GM12878 (cell line): ENCODE results near the gene GBP2. TPM values are rescaled to one million over a fixed set of nuclear protein-coding genes. Genes with fewer than 3 reads are reported as not detected.

Experiments
- ATAC-seq: fragments of 200-7000 bp; cut with Tn5 transposase; 3 replicates; pipeline ENCODE4 v1.9.1; 2020; ENCODE audit warnings: mild to moderate bottlenecking, moderate library complexity
- BruUV-seq: library from RNA; stranded (reverse); fragments of 400-500 nt; replicated peaks from 2 replicates; lab custom pipeline; 2021; lab: Mats Ljungman, UMichigan
- CTCF ChIA-PET: fragments of 300-600 bp; sonication (Branson Sonifier 250); formaldehyde crosslinking; extraction: SDS; loops from one replicate; lab custom pipeline; 2021; ENCODE audit warnings: inconsistent platforms; lab: Yijun Ruan, JAX
- POLR2A ChIA-PET: fragments of 350-600 bp; formaldehyde crosslinking; extraction: SDS; loops from one replicate; lab custom pipeline; 2021; ENCODE audit warnings: inconsistent platforms; lab: Charles Lee
- RAD21 ChIA-PET: fragments of 300-600 bp; sonication (Branson Sonifier 250); formaldehyde crosslinking; loops from one replicate; lab custom pipeline; 2023; ENCODE audit warnings: antibody characterized with exemption; ENCODE audit not compliant: unreplicated experiment; lab: Charles Lee
- SMC1A ChIA-PET: fragments of 300-600 bp; sonication (Branson Sonifier 250); formaldehyde crosslinking; loops from one replicate; lab custom pipeline; 2023; ENCODE audit not compliant: unreplicated experiment, uncharacterized antibody; lab: Charles Lee
- DNase-seq: peaks from one replicate; pipeline ENCODE4 v3.0.0-alpha.2; 2011; ENCODE audit warnings: low read depth, low spot score
- FAIRE-seq: peaks from 3 replicates; lab custom pipeline; 2011; peaks lifted over from hg19 to GRCh38; lab: Jason Lieb, UNC
- H2AFZ ChIP-seq: 2 replicates; pipeline ENCODE4 v1.6.0; 2011; ENCODE audit warnings: low read depth, low read length, control low read depth; ENCODE audit not compliant: control insufficient read depth
- H3K27ac ChIP-seq: 2 replicates; pipeline ENCODE4 v1.5.1; 2011; ENCODE audit warnings: control low read depth; ENCODE audit not compliant: control insufficient read depth, insufficient read depth
- H3K27me3 ChIP-seq, 2 experiments: replicated peaks in 1 of 2; 2 replicates each; pipeline versions ENCODE4 v1.6.0 to v1.6.1; 2011; ENCODE audit warnings: low read length in 1 of 2; ENCODE audit not compliant: control insufficient read depth in 2 of 2, insufficient read depth in 2 of 2
- H3K36me3 ChIP-seq, 2 experiments: 2 replicates each; pipeline ENCODE4 v1.5.1; 2011; ENCODE audit warnings: low read length in 1 of 2; ENCODE audit not compliant: control insufficient read depth in 2 of 2, insufficient read depth in 2 of 2
- H3K4me1 ChIP-seq: 2 replicates; pipeline ENCODE4 v1.6.1; 2011; ENCODE audit warnings: mild to moderate bottlenecking, low read length, moderate library complexity, mixed read lengths; ENCODE audit not compliant: control insufficient read depth, insufficient read depth
- H3K4me2 ChIP-seq: 2 replicates; pipeline ENCODE4 v1.6.0; 2011; ENCODE audit warnings: control low read depth; ENCODE audit not compliant: control insufficient read depth, insufficient read depth
- H3K4me3 ChIP-seq: fragments of 200-600 bp; sonication (generic); 2 replicates; pipeline ENCODE4 v1.5.1; 2016
- H3K79me2 ChIP-seq: 2 replicates; pipeline ENCODE4 v1.6.0; 2011; ENCODE audit warnings: low read length; ENCODE audit not compliant: control insufficient read depth, insufficient read depth
- H3K9ac ChIP-seq: 2 replicates; pipeline ENCODE4 v1.8.0; 2011; ENCODE audit warnings: low read length, control low read depth, mixed read lengths; ENCODE audit not compliant: control insufficient read depth, insufficient read depth
- H3K9me3 ChIP-seq: replicated peaks from 3 replicates; pipeline ENCODE4 v1.5.1; 2011; ENCODE audit warnings: mild to moderate bottlenecking, low read length; ENCODE audit not compliant: control insufficient read depth, insufficient read depth
- H4K20me1 ChIP-seq: 2 replicates; pipeline ENCODE4 v1.6.0; 2011; ENCODE audit not compliant: control insufficient read depth, insufficient read depth
- CBX3 ChIP-seq: fragments of 200-600 bp; sonication (generic); IDR thresholded peaks from 2 replicates; pipeline ENCODE4 v1.6.1; 2016; ENCODE audit warnings: low read depth, borderline replicate concordance
- CEBPB ChIP-seq, 2 experiments: fragments of 150-350 bp in 1 of 2; IDR thresholded peaks; 2 replicates each; pipeline ENCODE4 v1.6.1; 2012 to 2014; ENCODE audit warnings: low read depth in 2 of 2, low read length in 2 of 2, borderline replicate concordance in 1 of 2, inconsistent platforms in 1 of 2
- CHD1 ChIP-seq: IDR thresholded peaks from 2 replicates; pipeline ENCODE4 v1.6.1; 2012; ENCODE audit warnings: low read depth, low read length, improper control_type of control experiment
- EED ChIP-seq: sonication (generic); IDR thresholded peaks from 2 replicates; pipeline ENCODE4 v1.6.1; 2016; ENCODE audit warnings: antibody characterized with exemption, low read depth
- POLR2AphosphoS5 ChIP-seq: IDR thresholded peaks from 2 replicates; pipeline ENCODE4 v1.6.1; 2011; ENCODE audit warnings: mild to moderate bottlenecking, low read length, inconsistent platforms
- RELA ChIP-seq: fragments of 450-650 bp; IDR thresholded peaks from 2 replicates; pipeline ENCODE4 v1.8.0; 2014; ENCODE audit warnings: borderline replicate concordance; ENCODE audit not compliant: partially characterized antibody
- SMAD5 ChIP-seq: IDR thresholded peaks from 2 replicates; pipeline ENCODE4 v1.6.1; 2016; ENCODE audit warnings: antibody characterized with exemption, low read depth
- SMC3 ChIP-seq: IDR thresholded peaks from 2 replicates; pipeline ENCODE4 v1.6.1; 2011; ENCODE audit warnings: low read length, improper control_type of control experiment, borderline replicate concordance
- TCF3 ChIP-seq: IDR thresholded peaks from 2 replicates; pipeline ENCODE4 v1.6.1; 2012; ENCODE audit warnings: low read depth, mild to moderate bottlenecking, low read length, borderline replicate concordance; ENCODE audit not compliant: insufficient read depth
- YBX1 ChIP-seq: fragments of 450-650 bp; IDR thresholded peaks from 2 replicates; pipeline ENCODE4 v1.6.1; 2016; ENCODE audit warnings: antibody characterized with exemption
- ZNF207 ChIP-seq: fragments of 450-650 bp; IDR thresholded peaks from 2 replicates; pipeline ENCODE4 v1.6.1; 2014; ENCODE audit warnings: antibody characterized with exemption, mild to moderate bottlenecking, borderline replicate concordance
- ZNF687 ChIP-seq: fragments of 450-650 bp; IDR thresholded peaks from 2 replicates; pipeline ENCODE4 v1.6.1; 2017; ENCODE audit warnings: mild to moderate bottlenecking, moderate library complexity
- WGBS: methylation state at CpG from one replicate; pipeline ENCODE4 v1.1.6; 2016; ENCODE audit warnings: low lambda C conversion rate; ENCODE audit not compliant: insufficient replicate concordance, insufficient coverage; ENCODE audit errors: missing lambda C conversion rate; 5-methylcytosine and 5-hydroxymethylcytosine counted together
- in situ Hi-C: fragments of 300-500 bp; cut with MboI; formaldehyde crosslinking; loops from 9 replicates; pipeline ENCODE4 v1.14.3; 2018; ENCODE audit warnings: mixed read lengths
- intact Hi-C: fragments of 100-400 bp; cut with micrococcal nuclease; formaldehyde crosslinking; loops from one replicate; pipeline ENCODE4 v1.14.2; 2022; ENCODE audit not compliant: unreplicated experiment
- polyA plus RNA-seq, 11 experiments: library from polyadenylated mRNA; depleted of rRNA in 4 of 11; unstranded in 6 of 11; stranded (reverse) in 5 of 11; fragments of >200 nt; fragmentation: Nextera tagmentation in 4 of 11; fragmentation: Illumina TruSeq in 1 of 11; extraction: Ambion mirVana in 4 of 11; extraction: Trizol in 1 of 11; gene quantifications; 1 replicate in 1 of 11; 2 replicates in 10 of 11; pipeline versions ENCODE4 v1.2.1 to v1.2.3, GENCODE V29; 2011 to 2016; ENCODE audit warnings: inconsistent platforms in 2 of 11, missing spikeins in 2 of 11, low read depth in 1 of 11
- total RNA-seq, 4 experiments: library from RNA; depleted of rRNA in 3 of 4; stranded (reverse); fragments of >200 nt in 3 of 4; fragmentation: Illumina TruSeq in 1 of 4; extraction: Trizol in 1 of 4; gene quantifications; 2 replicates each; pipeline versions ENCODE4 v1.2.1 to v1.2.3, GENCODE V29; 2013 to 2021

The GBP2 gene
- total and polyA plus RNA-seq, 10 of the 15 experiments (the other 5 are each of a cell fraction or from before 2014, with no cell fraction given): 1.6 to 5.9 (median 3.2) TPM

- Histone ChIP-seq H3K9ac (no peak overlapping the region), H3K27me3 (no peaks in the 10 kb centered on the region), H3K27ac (no peak overlapping the region), H3K9me3 (no peaks in the 10 kb centered on the region), H4K20me1 (no peaks in the 10 kb centered on the region), H3K36me3 (no peaks in the 10 kb centered on the region), H2AFZ (no peak overlapping the region), H3K4me1 (no peaks in the 10 kb centered on the region), H3K4me3 (no peak overlapping the region), H3K4me2 (no peak overlapping the region), H3K79me2 (no peaks in the 10 kb centered on the region)
- CTCF ChIA-PET: interaction anchor here (0.7 to 1.5 kb wide), 2 partner anchors 11 to 15 kb away, joined by 3 read pairs; no protein-coding TSS in a partner anchor
- DNase-seq (no peak), FAIRE-seq (no peak), ATAC-seq (no peak)
- RAD21 ChIA-PET: no interaction called here
- 79% methylated on average over 2 of the region's 3 CpGs for WGBS
- no TSS peak for BruUV-seq
- intact Hi-C loops (no loop called here), in situ Hi-C loops (no loop called here)
- POLR2A ChIA-PET: no interaction called here
- SMC1A ChIA-PET: interaction anchor here (1.1 kb wide), 1 partner anchor 18 kb away, joined by 3 read pairs; no protein-coding TSS in a partner anchor
- no peak for TF ChIP-seq YBX1
- TF ChIP-seq ZNF687: no peak
- TF ChIP-seq RELA: no peak
- TF ChIP-seq EED: no peak
- TF ChIP-seq CHD1: no peak
- no peak for TF ChIP-seq SMAD5
- no peak for TF ChIP-seq SMC3
- no peak for TF ChIP-seq CBX3
- no peak for TF ChIP-seq TCF3
- TF ChIP-seq POLR2AphosphoS5: no peak
- TF ChIP-seq CEBPB (IDR thresholded peaks at IDR 0.05; ENCODE audit: borderline replicate concordance in 1 of 2, low read depth in 2 of 2, low read length in 2 of 2): no peak
- TF ChIP-seq ZNF207: no peak
These were observed 25.5 kb downstream of the GBP2 start for GRCh38 chr1:89100412-89100811.
